GM12878 (cell line): ENCODE measurements around the gene DLAT. TPM values are rescaled to one million over a fixed set of nuclear protein-coding genes. Genes with fewer than 3 reads are reported as not detected.

Source experiments
- CEBPZ ChIP-seq: fragments of 150-350 bp; IDR thresholded peaks from 2 replicates; pipeline ENCODE4 v1.6.1; 2016; ENCODE audit warnings: low read depth, low read length
- REST ChIP-seq: IDR thresholded peaks from 2 replicates; pipeline ENCODE4 v1.6.1; 2012; ENCODE audit warnings: mild to moderate bottlenecking, low read depth, low read length
- polyA plus RNA-seq, 11 experiments: library from polyadenylated mRNA; depleted of rRNA in 4 of 11; unstranded in 6 of 11; stranded (reverse) in 5 of 11; fragments of >200 nt; fragmentation: Nextera tagmentation in 4 of 11; fragmentation: Illumina TruSeq in 1 of 11; extraction: Ambion mirVana in 4 of 11; extraction: Trizol in 1 of 11; gene quantifications; 1 replicate in 1 of 11; 2 replicates in 10 of 11; pipeline versions ENCODE4 v1.2.1 to v1.2.3, GENCODE V29; 2011 to 2016; ENCODE audit warnings: inconsistent platforms in 2 of 11, missing spikeins in 2 of 11, low read depth in 1 of 11
- total RNA-seq, 4 experiments: library from RNA; depleted of rRNA in 3 of 4; stranded (reverse); fragments of >200 nt in 3 of 4; fragmentation: Illumina TruSeq in 1 of 4; extraction: Trizol in 1 of 4; gene quantifications; 2 replicates each; pipeline versions ENCODE4 v1.2.1 to v1.2.3, GENCODE V29; 2013 to 2021

Gene DLAT
- total and polyA plus RNA-seq, 10 of the 15 experiments (the other 5 are each of a cell fraction or from before 2014, with no cell fraction given) = 16.5 to 79.9 (median 43.8) TPM

GRCh38 chr11:112016088-112016764, 9.0 kb upstream of the DLAT start (continued):
- TF ChIP-seq CEBPZ = no peak
- no peak for TF ChIP-seq REST
